ENCODE measurements around the gene CUEDC1. TPM values are rescaled to one million over a fixed set of nuclear protein-coding genes. Genes with fewer than 3 reads are reported as not detected.
A peak's percentile ranks its signal among the peaks of the same experiment; 100 is the strongest.

The CUEDC1 gene
- total and polyA plus RNA-seq, 2 of the 13 experiments (the other 11 are each of a cell fraction or from before 2014, with no cell fraction given), result 7.4 to 12.9 TPM

GRCh38 chr17:57849874-57850754 lies 105.1 kb downstream of the CUEDC1 start, which contains the start of gene MRPS23 (continued):
- TF ChIP-seq PHB2 (IDR thresholded peaks at IDR 0.05; ENCODE audit: partially characterized antibody) (no peak), NFE2L1 (CRISPR knock-in tag; IDR thresholded peaks at IDR 0.05; ENCODE audit: borderline replicate concordance) (no peak), CREBL2 (CRISPR knock-in tag; IDR thresholded peaks at IDR 0.05; ENCODE audit: borderline replicate concordance) (peak; percentile 90), RARG (CRISPR knock-in tag; IDR thresholded peaks at IDR 0.05; ENCODE audit: low read depth) (peak; percentile 59; the same call in 1 of the 2 replicates), CHD4 (IDR thresholded peaks at IDR 0.05; ENCODE audit: borderline replicate concordance, low read length) (no peak), ZNF282 (IDR thresholded peaks at IDR 0.05; ENCODE audit: partially characterized antibody) (no peak), SNAPC4 (CRISPR knock-in tag; IDR thresholded peaks at IDR 0.05) (peak; percentile 96), CTCF (CRISPR knock-in tag; IDR thresholded peaks at IDR 0.05) (peak; percentile 34; the same call in 1 of the 2 replicates), STAT5B (CRISPR knock-in tag; IDR thresholded peaks at IDR 0.05) (peak; percentile 85), ATF7-NPFF (CRISPR knock-in tag; IDR thresholded peaks at IDR 0.05; ENCODE audit: low read depth) (no peak; the same call in none of the 2 replicates), RORA (CRISPR knock-in tag; IDR thresholded peaks at IDR 0.05) (no peak; the same call in 1 of the 2 replicates), ZNF691 (CRISPR knock-in tag; IDR thresholded peaks at IDR 0.05; ENCODE audit: borderline replicate concordance, low read depth) (peak; percentile 93; the same call in 1 of the 2 replicates), ZMYM2 (CRISPR knock-in tag; IDR thresholded peaks at IDR 0.05) (no peak; the same call in 1 of the 2 replicates), KDM5B (CRISPR knock-in tag; IDR thresholded peaks at IDR 0.05; ENCODE audit: borderline replicate concordance) (peak; percentile 98), ZNF501 (CRISPR knock-in tag; IDR thresholded peaks at IDR 0.05) (peak; percentile 100), CENPX (CRISPR knock-in tag; IDR thresholded peaks at IDR 0.05) (no peak), MTA3 (CRISPR knock-in tag; IDR thresholded peaks at IDR 0.05) (no peak), KMT2A (CRISPR knock-in tag; IDR thresholded peaks at IDR 0.05) (peak; percentile 100), RBM39 (IDR thresholded peaks at IDR 0.05; ENCODE audit: low read depth, low read length, poor library complexity, severe bottlenecking) (peak; percentile 94), ZNF33B (CRISPR knock-in tag; IDR thresholded peaks at IDR 0.05) (peak; percentile 95; the same call in 1 of the 2 replicates), ELF3 (CRISPR knock-in tag; IDR thresholded peaks at IDR 0.05) (peak; percentile 87), ELF1 (CRISPR knock-in tag; IDR thresholded peaks at IDR 0.05) (peak; percentile 99)

Data from HepG2 (cell line).